ENCODE measurements around the gene DNAJB8.

Gene DNAJB8

DNA sequence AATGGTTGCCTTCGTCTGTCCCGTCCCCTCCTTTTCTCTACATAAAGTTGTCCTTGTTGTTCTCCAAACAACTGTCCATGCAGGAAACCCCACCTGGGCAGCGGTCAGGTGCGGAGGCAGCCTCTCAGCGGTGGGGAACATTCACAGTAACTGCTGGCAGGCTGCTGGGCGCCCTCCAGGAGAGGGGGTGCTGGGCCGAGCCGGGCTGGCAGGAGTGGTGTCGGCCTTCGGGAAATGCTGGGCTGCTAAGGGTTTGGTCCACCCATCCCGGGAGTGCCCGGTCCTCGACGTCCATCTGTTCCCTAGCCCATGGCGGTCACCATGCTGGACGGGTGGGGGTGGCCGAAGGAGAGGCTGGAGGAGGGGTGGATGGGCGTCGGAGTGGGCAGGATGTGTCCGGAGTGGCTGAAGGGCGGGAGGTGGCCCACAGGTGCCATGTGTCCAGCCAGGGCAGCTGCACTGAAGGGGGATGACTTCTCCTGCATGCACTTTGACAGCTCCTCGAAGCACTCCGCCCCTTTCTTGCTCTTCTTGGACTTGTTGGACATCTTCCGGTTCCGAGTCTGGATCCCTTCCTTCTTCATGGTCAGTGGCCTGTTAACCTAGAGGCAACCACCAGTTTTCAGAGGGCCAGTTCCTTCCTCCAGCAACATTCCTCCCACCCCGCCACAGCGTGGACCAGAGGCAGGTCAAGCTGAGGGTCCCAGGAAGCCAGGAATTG is 14.2 kb upstream of the DNAJB8 start:
- DNase-seq (ENCODE audit: extremely low read depth, low read depth) = no peak
- TF ChIP-seq, protein P1, sequence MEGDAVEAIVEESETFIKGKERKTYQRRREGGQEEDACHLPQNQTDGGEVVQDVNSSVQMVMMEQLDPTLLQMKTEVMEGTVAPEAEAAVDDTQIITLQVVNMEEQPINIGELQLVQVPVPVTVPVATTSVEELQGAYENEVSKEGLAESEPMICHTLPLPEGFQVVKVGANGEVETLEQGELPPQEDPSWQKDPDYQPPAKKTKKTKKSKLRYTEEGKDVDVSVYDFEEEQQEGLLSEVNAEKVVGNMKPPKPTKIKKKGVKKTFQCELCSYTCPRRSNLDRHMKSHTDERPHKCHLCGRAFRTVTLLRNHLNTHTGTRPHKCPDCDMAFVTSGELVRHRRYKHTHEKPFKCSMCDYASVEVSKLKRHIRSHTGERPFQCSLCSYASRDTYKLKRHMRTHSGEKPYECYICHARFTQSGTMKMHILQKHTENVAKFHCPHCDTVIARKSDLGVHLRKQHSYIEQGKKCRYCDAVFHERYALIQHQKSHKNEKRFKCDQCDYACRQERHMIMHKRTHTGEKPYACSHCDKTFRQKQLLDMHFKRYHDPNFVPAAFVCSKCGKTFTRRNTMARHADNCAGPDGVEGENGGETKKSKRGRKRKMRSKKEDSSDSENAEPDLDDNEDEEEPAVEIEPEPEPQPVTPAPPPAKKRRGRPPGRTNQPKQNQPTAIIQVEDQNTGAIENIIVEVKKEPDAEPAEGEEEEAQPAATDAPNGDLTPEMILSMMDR (IDR thresholded peaks at IDR 0.05; ENCODE audit: low read depth, low read length, missing control alignments) = no peak
- H3K4me3 ChIP-seq (replicated peaks; ENCODE audit: low read depth, low read length) = no peak overlapping the region

DNA sequence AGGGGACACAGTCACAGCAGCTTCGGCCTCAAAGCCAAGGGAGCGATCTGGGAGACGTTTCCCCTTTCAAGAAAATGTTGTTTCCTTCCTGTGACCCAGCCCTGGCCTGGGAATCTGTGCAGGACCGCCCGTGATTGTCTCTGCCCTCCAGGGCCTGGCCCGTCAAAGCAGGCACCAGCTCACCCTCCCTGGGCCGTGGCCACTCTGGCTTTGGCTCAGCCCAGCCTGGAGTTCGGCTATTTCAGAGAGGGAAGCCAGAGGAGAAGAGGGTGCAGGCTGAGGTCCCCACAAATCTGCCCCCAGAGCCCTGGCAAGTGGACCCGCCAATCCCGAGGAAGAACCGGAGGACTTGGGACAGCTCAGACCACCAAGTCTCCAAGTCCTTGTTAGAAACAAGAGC is 13.6 kb upstream of the DNAJB8 start:
- TF ChIP-seq, protein P1 (IDR thresholded peaks at IDR 0.05; ENCODE audit: low read depth, low read length, missing control alignments) = no peak
- H3K4me3 ChIP-seq (replicated peaks; ENCODE audit: low read depth, low read length) = no peak overlapping the region
- DNase-seq (ENCODE audit: extremely low read depth, low read depth) = no peak

DNA sequence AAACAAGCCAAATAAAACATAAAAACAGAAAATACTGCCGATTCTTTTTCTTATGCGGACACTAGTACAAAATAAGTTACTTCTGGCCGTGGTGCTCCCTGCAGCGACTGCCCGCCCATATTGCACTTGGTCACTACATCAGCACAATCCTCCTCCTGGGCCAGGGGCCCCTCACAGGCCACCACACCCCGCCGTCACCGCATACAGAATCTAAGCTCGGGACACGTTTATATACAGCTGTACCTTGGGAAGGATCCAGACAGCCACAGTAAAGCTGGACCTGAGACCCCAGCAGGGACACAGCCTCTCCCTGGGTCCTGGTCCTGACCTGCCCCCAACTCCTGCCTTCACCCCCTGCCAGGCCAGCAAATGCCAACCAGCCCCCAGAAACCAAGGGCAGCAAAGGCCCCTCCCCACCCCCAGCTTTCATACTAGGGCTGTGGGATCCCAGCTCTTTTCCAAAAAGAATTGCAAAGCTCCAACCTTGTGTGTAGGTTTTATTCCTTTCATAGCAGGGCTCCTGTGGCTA is 12.9 kb upstream of the DNAJB8 start:
- DNase-seq (ENCODE audit: extremely low read depth, low read depth) = no peak
- TF ChIP-seq, protein P1 (IDR thresholded peaks at IDR 0.05; ENCODE audit: low read depth, low read length, missing control alignments) = no peak
- H3K4me3 ChIP-seq (replicated peaks; ENCODE audit: low read depth, low read length) = no peak overlapping the region

DNA sequence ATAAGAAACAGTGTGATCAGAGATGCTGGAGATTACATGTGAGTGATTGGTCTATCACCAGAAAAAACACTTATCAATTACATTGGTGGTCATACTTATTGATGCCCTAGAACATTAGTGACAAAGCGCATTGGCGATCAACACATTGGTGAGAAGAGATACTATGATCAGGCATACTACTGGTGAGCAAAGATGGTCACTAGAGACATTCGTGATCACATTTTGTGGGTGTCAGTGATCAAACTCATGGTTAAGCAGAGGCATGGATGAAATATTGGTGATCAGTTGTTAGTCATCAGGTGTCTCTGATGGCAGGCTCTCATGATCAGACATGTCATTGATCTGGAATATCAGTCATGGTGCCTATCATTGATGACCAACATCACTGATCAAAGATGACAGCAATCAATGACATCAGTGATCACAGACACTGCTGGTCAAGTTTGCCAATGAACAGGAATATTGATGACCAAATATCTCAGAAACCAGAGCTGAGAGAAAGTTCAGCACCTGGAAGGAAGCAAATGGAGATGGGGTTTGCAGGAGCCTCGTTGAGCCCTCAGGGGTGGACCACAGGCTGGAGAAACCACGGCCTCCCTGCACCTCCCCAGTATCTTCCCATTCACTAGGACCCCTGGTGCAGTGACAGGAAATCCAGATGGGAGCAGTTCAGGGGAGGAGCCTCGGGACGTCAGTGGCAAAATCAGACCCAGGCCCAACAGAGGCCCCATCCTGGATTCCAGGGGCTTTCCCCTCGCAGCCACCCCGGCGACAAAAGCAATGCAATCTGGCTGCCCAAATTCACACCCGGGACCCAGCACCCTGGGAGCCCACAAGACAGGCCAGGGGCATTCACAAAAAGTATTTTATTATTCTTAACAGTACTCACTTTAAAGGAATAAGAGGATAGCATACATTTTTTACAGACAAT is 12.2 kb upstream of the DNAJB8 start:
- no peak overlapping the region for H3K4me3 ChIP-seq (replicated peaks; ENCODE audit: low read depth, low read length)
- DNase-seq (ENCODE audit: extremely low read depth, low read depth) = no peak
- TF ChIP-seq, protein P1 (IDR thresholded peaks at IDR 0.05; ENCODE audit: low read depth, low read length, missing control alignments) = no peak

DNA sequence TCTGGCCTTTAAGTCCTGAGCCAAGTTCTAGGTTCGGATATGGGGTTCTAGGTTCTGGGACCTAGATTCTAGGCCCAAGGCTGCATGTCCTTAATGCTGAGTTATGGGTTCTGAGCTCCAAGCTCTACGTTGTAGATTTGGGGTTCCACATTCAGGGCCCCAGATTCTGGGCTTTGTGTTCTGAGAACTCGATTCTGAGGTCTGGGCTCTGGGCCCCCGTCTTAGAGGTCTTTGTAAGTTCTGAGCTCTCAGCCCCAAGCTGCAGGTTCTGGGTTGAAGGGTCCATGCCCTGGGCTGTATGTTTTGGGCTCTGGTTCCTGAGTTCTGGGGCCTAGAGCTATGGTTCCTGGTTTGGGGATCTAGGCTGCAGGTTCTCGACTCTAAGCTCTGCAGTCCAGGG is 10.0 kb upstream of the DNAJB8 start:
- TF ChIP-seq, protein P1 (IDR thresholded peaks at IDR 0.05; ENCODE audit: low read depth, low read length, missing control alignments) = no peak
- H3K4me3 ChIP-seq (replicated peaks; ENCODE audit: low read depth, low read length) = no peak overlapping the region
- DNase-seq (ENCODE audit: extremely low read depth, low read depth) = no peak

DNA sequence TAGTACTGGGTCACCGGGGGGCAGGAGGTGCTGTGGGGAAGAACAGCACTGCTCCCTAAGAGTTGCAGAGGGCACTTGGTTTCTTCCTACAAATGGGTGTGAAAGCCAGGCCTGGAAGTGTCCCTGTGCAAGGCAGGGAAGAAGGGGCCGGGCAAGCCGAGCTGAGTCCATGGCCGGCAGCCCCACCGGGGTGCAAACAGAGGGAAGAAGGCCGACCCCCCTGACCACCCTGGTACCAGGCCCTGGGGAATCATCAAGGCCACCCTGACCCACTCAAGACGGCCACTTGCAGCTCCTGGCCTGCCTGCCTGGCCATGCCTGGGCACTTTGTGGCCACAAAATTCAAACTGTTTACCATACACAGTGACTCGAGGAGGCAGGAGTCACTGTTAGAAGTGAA is 8.7 kb upstream of the DNAJB8 start:
- TF ChIP-seq, protein P1 (IDR thresholded peaks at IDR 0.05; ENCODE audit: low read depth, low read length, missing control alignments) = no peak
- H3K4me3 ChIP-seq (replicated peaks; ENCODE audit: low read depth, low read length) = no peak overlapping the region
- no peak for DNase-seq (ENCODE audit: extremely low read depth, low read depth)

All from HFF-Myc (cell line).